CD14-positive monocyte (primary cell): ENCODE results near the gene TCF7. TPM values are rescaled to one million over a fixed set of nuclear protein-coding genes. Genes with fewer than 3 reads are reported as not detected.

Source experiments
- DNase-seq, 3 donors: peaks; one replicate each; pipeline ENCODE4 v3.0.0-alpha.2; 2011 to 2022
- H2AFZ ChIP-seq: 2 replicates; pipeline ENCODE4 v1.6.0; 2012; ENCODE audit warnings: mild to moderate bottlenecking, low read depth, low read length, inconsistent platforms; ENCODE audit not compliant: insufficient read depth, poor library complexity, severe bottlenecking
- H3K27ac ChIP-seq, 2 donors: 1 replicate in 1 of 2; 2 replicates in 1 of 2; pipeline ENCODE4 v1.5.1; 2012 to 2013; ENCODE audit warnings: low read length in 2 of 2, control low read depth in 1 of 2, inconsistent platforms in 1 of 2, low read depth in 1 of 2, mild to moderate bottlenecking in 1 of 2
- H3K27me3 ChIP-seq, 2 donors: one replicate each; pipeline versions ENCODE4 v1.6.0 to v1.6.1; 2011 to 2013; ENCODE audit warnings: low read length in 2 of 2; ENCODE audit not compliant: control insufficient read depth in 2 of 2, insufficient read depth in 2 of 2
- H3K36me3 ChIP-seq, 2 donors: replicated peaks in 1 of 2; 1 replicate in 1 of 2; 2 replicates in 1 of 2; pipeline versions ENCODE4 v1.5.1 to v1.6.1; 2012 to 2013; ENCODE audit warnings: low read length in 2 of 2, control low read depth in 1 of 2, inconsistent platforms in 1 of 2, mild to moderate bottlenecking in 1 of 2; ENCODE audit not compliant: insufficient read depth in 2 of 2, control insufficient read depth in 1 of 2
- H3K4me1 ChIP-seq, 2 donors: 1 replicate in 1 of 2; 2 replicates in 1 of 2; pipeline versions ENCODE4 v1.5.1 to v1.6.1; 2012 to 2013; ENCODE audit warnings: low read length in 2 of 2, control low read depth in 1 of 2, inconsistent platforms in 1 of 2, mild to moderate bottlenecking in 1 of 2, moderate library complexity in 1 of 2; ENCODE audit not compliant: insufficient read depth in 2 of 2, control insufficient read depth in 1 of 2
- H3K4me2 ChIP-seq: replicated peaks from 2 replicates; pipeline ENCODE3; 2012; ENCODE audit warnings: low read length, moderate library complexity, mild to moderate bottlenecking; ENCODE audit not compliant: poor library complexity, severe bottlenecking; ENCODE audit errors: extremely low read depth
- H3K4me3 ChIP-seq, 3 experiments: fragments of 200-600 bp in 1 of 3; sonication (generic) in 1 of 3; replicated peaks in 1 of 3; 1 replicate in 2 of 3; 2 replicates in 1 of 3; pipeline ENCODE4 v1.5.1; 2011 to 2013; ENCODE audit warnings: low read length in 3 of 3, mild to moderate bottlenecking in 3 of 3, control low read depth in 2 of 3, low read depth in 2 of 3, inconsistent platforms in 1 of 3, moderate library complexity in 1 of 3
- H3K79me2 ChIP-seq: 2 replicates; pipeline ENCODE4 v1.6.0; 2012; ENCODE audit warnings: mild to moderate bottlenecking, control low read depth, inconsistent platforms, low read length, moderate library complexity; ENCODE audit not compliant: insufficient read depth
- H3K9ac ChIP-seq: 2 replicates; pipeline ENCODE4 v1.6.0; 2017; ENCODE audit warnings: low read length, mild to moderate bottlenecking; ENCODE audit not compliant: insufficient read depth, poor library complexity, severe bottlenecking
- H3K9me3 ChIP-seq, 2 donors: replicated peaks in 1 of 2; 1 replicate in 1 of 2; 2 replicates in 1 of 2; pipeline versions ENCODE4 v1.5.1 to v1.6.1; 2012 to 2013; ENCODE audit warnings: low read length in 2 of 2, control low read depth in 1 of 2; ENCODE audit not compliant: control insufficient read depth in 1 of 2, insufficient read depth in 1 of 2
- H4K20me1 ChIP-seq: 2 replicates; pipeline ENCODE4 v1.6.0; 2012; ENCODE audit warnings: mild to moderate bottlenecking, low read length, control low read depth, moderate library complexity; ENCODE audit not compliant: insufficient read depth
- H3K27ac Mint-ChIP-seq, 7 donors: one replicate each; pipeline ENCODE4 v1.8.0; 2020; ENCODE audit warnings: mild to moderate bottlenecking in 7 of 7, mixed read lengths in 7 of 7, moderate library complexity in 6 of 7, inconsistent platforms in 2 of 7
- H3K27me3 Mint-ChIP-seq, 3 donors: one replicate each; pipeline ENCODE4 v1.8.0; 2021 to 2022; ENCODE audit warnings: low read depth in 3 of 3, mild to moderate bottlenecking in 3 of 3, mixed read lengths in 3 of 3, moderate library complexity in 3 of 3, inconsistent platforms in 1 of 3
- H3K36me3 Mint-ChIP-seq, 2 donors: one replicate each; pipeline ENCODE4 v1.8.0; 2020; ENCODE audit warnings: mixed read lengths in 2 of 2, inconsistent platforms in 1 of 2, mild to moderate bottlenecking in 1 of 2
- H3K4me1 Mint-ChIP-seq: one replicate; pipeline ENCODE4 v1.8.0; 2020; ENCODE audit warnings: mild to moderate bottlenecking, mixed read lengths
- H3K4me3 Mint-ChIP-seq, 2 donors: one replicate each; pipeline ENCODE4 v1.8.0; 2020; ENCODE audit warnings: mild to moderate bottlenecking in 2 of 2, mixed read lengths in 2 of 2, moderate library complexity in 1 of 2
- H3K9me3 Mint-ChIP-seq, 7 donors: one replicate each; pipeline ENCODE4 v1.8.0; 2020 to 2022; ENCODE audit warnings: mixed read lengths in 7 of 7, mild to moderate bottlenecking in 6 of 7, moderate library complexity in 6 of 7, inconsistent platforms in 2 of 7
- WGBS: methylation state at CpG from one replicate; pipeline ENCODE4 v1.1.5; 2013; ENCODE audit warnings: missing lambda C conversion rate; ENCODE audit not compliant: insufficient coverage; 5-methylcytosine and 5-hydroxymethylcytosine counted together
- intact Hi-C, 2 donors: fragments of 100-400 bp; cut with micrococcal nuclease; formaldehyde crosslinking; loops; one replicate each; pipeline versions ENCODE4 v1.15.0 to v1.15.1; 2023
- polyA plus RNA-seq, 3 donors: library from polyadenylated mRNA; depleted of rRNA in 1 of 3; unstranded in 2 of 3; stranded (reverse) in 1 of 3; fragments of 300-500 nt in 2 of 3; fragments of >200 nt in 1 of 3; fragmentation: Illumina TruSeq in 2 of 3; gene quantifications; 1 replicate in 2 of 3; 2 replicates in 1 of 3; pipeline ENCODE4 v1.2.3, GENCODE V29; 2012 to 2021
- TF ChIP-seq, protein P1 (sequence below): fragments of 200-600 bp; IDR thresholded peaks from one replicate; pipeline ENCODE4 v1.8.0; 2022; ENCODE audit warnings: antibody characterized with exemption, mild to moderate bottlenecking

The TCF7 gene
- polyA plus RNA-seq, 3 donors: 0.15 to 0.84 (median 0.83) TPM

DNA sequence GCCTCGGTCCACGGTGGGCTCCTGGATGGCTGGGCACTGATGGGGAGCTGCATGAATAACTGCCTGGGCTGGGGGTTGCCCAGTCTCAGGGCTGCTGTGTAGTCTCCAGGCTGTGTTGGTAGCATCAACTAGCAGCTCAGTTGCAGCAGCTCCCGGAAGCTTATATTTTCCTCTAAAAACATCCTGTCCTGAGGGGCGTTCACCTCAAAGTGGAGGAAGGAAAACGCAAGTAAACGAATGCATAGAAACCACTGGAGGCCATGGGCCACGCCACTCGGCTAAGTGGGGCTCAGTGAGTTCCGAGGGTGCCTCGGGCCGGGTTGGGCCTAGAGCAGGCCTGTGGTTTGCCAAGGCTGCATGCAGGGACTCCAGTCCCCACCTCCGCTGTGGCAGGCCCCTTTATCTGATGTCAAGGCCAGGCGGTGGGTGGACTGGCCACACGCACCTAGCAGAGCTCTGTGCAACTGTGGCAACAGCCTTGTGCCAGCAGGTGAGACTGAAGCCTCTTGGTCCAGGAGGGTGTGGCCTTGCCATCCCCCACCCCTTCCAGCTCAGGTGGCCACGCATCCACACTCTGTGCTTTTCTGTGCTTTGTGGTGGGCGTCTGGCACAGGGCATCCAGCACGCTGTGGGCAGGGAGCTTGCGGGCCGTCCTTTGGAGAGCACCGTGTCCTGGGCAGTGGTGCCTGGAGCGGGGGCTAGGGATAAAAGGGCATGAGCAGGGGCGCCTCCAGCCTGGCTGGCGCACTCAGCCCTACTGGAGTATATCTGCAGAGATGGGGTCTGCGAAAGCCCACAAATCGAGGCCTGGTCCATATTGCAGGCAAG is 15.1 kb downstream of the TCF7 start:
- TF ChIP-seq, protein P1, sequence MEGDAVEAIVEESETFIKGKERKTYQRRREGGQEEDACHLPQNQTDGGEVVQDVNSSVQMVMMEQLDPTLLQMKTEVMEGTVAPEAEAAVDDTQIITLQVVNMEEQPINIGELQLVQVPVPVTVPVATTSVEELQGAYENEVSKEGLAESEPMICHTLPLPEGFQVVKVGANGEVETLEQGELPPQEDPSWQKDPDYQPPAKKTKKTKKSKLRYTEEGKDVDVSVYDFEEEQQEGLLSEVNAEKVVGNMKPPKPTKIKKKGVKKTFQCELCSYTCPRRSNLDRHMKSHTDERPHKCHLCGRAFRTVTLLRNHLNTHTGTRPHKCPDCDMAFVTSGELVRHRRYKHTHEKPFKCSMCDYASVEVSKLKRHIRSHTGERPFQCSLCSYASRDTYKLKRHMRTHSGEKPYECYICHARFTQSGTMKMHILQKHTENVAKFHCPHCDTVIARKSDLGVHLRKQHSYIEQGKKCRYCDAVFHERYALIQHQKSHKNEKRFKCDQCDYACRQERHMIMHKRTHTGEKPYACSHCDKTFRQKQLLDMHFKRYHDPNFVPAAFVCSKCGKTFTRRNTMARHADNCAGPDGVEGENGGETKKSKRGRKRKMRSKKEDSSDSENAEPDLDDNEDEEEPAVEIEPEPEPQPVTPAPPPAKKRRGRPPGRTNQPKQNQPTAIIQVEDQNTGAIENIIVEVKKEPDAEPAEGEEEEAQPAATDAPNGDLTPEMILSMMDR: no peak
- Histone ChIP-seq H3K4me1 (no peaks in the 10 kb centered on the region), H3K9ac (no peak overlapping the region), H3K79me2 (no peaks in the 10 kb centered on the region), H3K9me3 (no peaks in the 10 kb centered on the region), H4K20me1 (peaks cover 5% of the 10 kb centered on the region), H3K27ac (no peak overlapping the region), H3K27me3 (no peaks in the 10 kb centered on the region), H3K4me3 (no peak overlapping the region), H2AFZ (no peak overlapping the region), H3K36me3 (peaks cover 0 to 10% of the 10 kb centered on the region in 2 donors), H3K4me2 (no peak overlapping the region)
- Mint-ChIP-seq H3K27ac (no peak overlapping the region), H3K36me3 (peaks cover 9 to 16% of the 10 kb centered on the region in 2 donors), H3K4me1 (peaks cover 1% of the 10 kb centered on the region), H3K9me3 (no peaks in the 10 kb centered on the region), H3K27me3 (peaks cover 2 to 4% (median 3%) of the 10 kb centered on the region in 3 donors), H3K4me3 (no peak overlapping the region)
- WGBS: 97% methylated on average over 23 of the region's 25 CpGs
- intact Hi-C loops: no loop called here
- DNase-seq: no peak

GRCh38 chr5:134130239-134130945 is 15.9 kb downstream of the TCF7 start:
- no peak overlapping the region for H2AFZ ChIP-seq
- H3K9ac ChIP-seq: no peak overlapping the region
- intact Hi-C loops: no loop called here
- TF ChIP-seq, protein P1: no peak
- H3K4me1 ChIP-seq: no peaks in the 10 kb centered on the region
- peaks cover 2 to 6% (median 3%) of the 10 kb centered on the region in 3 donors for H3K27me3 Mint-ChIP-seq
- H3K9me3 Mint-ChIP-seq: no peaks in the 10 kb centered on the region
- WGBS: 97% methylated on average over 6 of the region's 8 CpGs
- peaks cover 13 to 22% of the 10 kb centered on the region in 2 donors for H3K36me3 Mint-ChIP-seq
- no peak overlapping the region for H3K27ac ChIP-seq
- no peaks in the 10 kb centered on the region for H3K79me2 ChIP-seq
- peaks cover 1% of the 10 kb centered on the region for H3K4me1 Mint-ChIP-seq
- DNase-seq: no peak
- peaks cover 5% of the 10 kb centered on the region for H4K20me1 ChIP-seq
- H3K9me3 ChIP-seq: no peaks in the 10 kb centered on the region
- H3K4me2 ChIP-seq: no peak overlapping the region
- H3K36me3 ChIP-seq: peaks cover 0 to 16% of the 10 kb centered on the region in 2 donors
- no peaks in the 10 kb centered on the region for H3K27me3 ChIP-seq
- peak overlapping the region in 1 of 7 donors; percentile 72 for H3K27ac Mint-ChIP-seq
- H3K4me3 Mint-ChIP-seq: no peak overlapping the region
- H3K4me3 ChIP-seq: no peak overlapping the region
